HUDEP-2 (cell line): ENCODE data around the gene HPDL.
"Not testable (repeated sequence)": the region's sequence is repeated elsewhere in the genome, so short reads cannot be mapped to it uniquely, and the experiment has no call there.

ENCODE experiments used
- DNase-seq, 76 experiments: peaks; one replicate each; lab custom pipeline; 2025; ENCODE audit not compliant: unreplicated experiment in 76 of 76; lab: John Stamatoyannopoulos, UW

Gene HPDL

GRCh38 chr1:45348609-45348965 is 21.9 kb downstream of the HPDL start:
- no peak for DNase-seq

GRCh38 chr1:45348966-45349677 is 22.4 kb downstream of the HPDL start:
- DNase-seq: peak in 21 of 76 experiments; percentile 6 to 45 (median 18)

- no peak for DNase-seq
These were observed 24.8 kb downstream of the HPDL start for GRCh38 chr1:45351508-45351907.

DNA sequence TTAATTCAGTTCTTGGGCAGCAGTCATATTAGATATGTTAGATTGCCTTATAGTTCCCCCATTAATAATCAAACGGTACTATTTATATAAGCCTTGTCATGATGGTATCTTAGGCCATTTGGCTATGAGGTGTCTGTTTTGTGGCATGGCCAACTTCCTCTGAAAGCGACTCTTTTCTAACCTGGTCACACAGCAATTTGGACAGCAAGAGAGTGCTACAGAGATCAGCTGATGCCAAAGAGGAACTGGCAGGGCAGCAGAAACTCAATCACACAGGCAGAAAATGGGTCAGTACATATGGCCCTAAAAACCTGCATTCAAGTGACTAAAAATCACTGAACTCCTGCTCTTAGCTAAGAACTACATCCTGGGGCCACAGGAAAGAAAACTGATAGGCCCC is 27.0 kb downstream of the HPDL start:
- DNase-seq: no peak

DNA sequence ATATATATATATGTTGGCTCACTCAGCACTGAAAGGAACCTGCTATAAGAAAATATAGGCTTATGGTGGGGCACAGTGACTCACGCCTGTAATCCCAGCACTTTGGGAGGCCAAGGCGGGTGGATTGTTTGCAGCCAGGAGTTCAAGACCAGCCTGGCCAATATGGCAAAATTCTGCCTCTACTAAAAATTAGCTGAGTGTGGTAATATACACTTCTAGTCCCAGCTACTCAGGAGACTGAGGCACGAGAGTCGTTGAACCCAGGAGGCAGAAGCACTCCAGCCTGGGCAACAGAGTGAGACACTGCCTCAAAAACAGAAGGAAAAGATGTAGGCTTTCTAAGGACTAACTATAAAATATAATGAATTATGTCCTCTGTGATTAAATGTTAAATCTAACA is 28.1 kb downstream of the HPDL start:
- no peak for DNase-seq

DNA sequence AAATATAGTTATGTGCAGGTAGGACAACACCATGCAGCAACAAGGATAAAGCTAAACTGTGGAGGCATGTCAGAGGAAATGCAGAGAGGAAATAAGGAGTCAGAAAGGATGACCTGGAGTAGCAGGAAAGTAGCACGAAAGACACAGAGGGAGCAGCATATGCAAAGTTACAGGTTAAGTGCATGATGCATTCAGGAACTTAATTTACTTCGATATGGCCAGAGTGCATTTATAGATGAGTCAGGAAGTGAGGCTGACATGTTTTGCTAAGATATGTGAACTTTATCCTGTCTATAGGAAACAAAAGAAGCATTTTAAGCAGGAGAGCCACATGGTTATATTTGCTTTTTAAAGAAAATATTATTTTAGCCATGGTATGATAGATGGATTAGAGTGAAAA is 29.0 kb downstream of the HPDL start:
- no peak for DNase-seq

DNA sequence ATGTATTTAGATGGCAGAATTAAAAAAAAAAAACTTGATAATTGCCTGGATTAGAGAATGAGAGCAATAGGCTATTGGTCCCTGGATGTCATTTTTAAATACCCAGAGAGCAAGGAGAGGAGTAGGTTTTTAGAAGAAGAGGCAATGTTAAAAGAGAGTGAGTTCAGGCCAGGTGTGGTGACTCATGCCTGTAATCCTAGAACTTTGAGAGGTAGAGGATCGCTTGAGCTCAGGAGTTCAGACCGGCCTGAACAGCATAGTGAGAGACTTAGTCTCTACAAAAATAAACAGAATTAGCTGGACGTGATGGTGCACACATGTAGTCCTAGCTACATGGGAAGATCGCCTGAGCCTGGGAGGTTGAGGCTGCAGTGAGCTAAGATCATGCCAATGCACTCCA is 29.5 kb downstream of the HPDL start:
- DNase-seq: no peak

DNA sequence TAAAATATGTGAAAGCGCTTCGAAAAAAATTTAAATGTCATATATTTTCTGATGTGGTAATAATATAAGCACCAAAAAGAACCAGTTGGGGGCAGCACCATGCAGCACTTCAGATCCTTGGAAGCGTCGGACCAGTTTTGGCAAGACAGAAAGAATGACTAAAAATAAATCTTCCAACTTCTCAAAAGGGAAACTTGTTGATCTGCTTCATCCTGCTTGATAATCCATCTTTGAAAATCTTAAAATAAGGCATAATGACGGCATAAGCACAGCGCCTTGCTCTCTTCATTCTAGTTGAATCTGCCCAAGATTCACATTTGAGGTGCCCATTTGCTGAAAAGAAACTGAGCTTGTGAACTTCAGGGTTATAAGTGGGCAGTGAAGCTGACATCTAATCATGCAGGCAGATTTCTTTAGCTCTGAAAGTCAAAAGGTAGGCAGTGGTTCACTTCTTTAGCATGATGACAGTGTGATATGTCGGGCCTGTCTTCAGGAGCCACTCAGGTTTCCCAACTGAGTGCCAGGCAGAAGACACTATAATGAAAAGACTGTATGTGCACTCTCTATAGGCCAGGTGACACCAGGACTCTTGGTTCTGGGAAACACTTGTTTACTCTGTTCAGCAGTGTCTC is 33.3 kb downstream of the HPDL start:
- peak in 44 of 76 experiments; percentile 2 to 57 (median 18) for DNase-seq

DNA sequence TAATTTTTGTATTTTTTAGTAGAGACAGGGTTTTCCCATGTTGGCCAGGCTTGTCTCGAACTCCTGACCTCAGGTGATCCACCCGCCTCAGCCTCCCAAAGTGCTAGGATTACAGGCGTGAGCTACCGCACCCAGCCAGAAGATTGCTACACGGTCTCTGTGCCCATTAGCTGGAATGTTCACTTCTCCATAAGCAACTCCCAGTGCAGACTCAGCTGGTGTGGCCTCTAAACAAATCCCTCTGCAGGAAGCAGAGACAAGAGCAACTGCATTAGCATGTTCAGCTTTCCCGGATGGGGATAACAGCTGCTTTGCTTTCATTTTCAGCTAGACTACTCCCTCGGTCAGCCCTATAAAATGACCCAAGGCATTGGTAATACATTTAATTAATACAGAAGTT is 34.3 kb downstream of the HPDL start:
- DNase-seq: not testable (repeated sequence)

DNA sequence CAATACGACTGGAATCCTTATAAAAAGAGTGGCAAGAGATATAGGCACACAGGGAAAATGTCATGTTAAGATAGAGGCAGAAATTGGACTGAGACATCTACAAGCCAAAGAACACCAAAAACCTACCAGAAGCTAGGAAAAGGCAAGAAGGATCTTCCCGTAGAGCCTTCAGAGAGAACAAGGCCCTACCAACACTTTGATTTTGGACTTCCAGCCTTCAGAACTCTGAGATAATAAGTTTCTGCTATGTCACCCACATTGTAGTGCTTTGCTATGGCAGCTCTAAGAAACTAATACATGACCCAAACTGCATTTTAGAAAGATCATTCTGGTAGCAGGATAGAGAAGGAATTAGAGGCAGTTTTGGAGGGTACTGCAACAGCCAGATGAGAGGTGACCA is 37.6 kb downstream of the HPDL start:
- DNase-seq: no peak

DNA sequence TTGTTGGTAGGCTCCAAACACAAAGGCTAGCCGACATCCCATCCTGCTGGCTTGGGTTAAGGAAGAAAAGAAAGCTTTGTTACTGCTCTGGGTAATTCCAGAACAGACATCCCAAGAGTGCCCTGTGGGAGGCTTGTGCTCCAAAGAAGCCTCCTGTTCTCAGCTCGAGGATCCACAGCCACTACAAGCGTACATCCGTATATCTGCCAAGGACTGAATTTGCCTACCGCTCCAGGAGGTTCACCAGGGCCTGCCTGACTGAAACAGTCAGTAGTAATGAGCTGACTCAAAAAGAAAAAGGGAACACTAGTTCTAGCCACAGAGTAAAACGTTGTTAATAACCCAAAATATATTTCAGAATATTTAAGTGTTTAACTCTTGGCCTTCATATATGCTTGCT is 38.4 kb downstream of the HPDL start:
- DNase-seq: no peak

GRCh38 chr1:45370575-45370974 is 43.9 kb downstream of the HPDL start:
- no peak for DNase-seq

- no peak for DNase-seq
These were observed 46.9 kb downstream of the HPDL start for GRCh38 chr1:45373573-45373972.

DNA sequence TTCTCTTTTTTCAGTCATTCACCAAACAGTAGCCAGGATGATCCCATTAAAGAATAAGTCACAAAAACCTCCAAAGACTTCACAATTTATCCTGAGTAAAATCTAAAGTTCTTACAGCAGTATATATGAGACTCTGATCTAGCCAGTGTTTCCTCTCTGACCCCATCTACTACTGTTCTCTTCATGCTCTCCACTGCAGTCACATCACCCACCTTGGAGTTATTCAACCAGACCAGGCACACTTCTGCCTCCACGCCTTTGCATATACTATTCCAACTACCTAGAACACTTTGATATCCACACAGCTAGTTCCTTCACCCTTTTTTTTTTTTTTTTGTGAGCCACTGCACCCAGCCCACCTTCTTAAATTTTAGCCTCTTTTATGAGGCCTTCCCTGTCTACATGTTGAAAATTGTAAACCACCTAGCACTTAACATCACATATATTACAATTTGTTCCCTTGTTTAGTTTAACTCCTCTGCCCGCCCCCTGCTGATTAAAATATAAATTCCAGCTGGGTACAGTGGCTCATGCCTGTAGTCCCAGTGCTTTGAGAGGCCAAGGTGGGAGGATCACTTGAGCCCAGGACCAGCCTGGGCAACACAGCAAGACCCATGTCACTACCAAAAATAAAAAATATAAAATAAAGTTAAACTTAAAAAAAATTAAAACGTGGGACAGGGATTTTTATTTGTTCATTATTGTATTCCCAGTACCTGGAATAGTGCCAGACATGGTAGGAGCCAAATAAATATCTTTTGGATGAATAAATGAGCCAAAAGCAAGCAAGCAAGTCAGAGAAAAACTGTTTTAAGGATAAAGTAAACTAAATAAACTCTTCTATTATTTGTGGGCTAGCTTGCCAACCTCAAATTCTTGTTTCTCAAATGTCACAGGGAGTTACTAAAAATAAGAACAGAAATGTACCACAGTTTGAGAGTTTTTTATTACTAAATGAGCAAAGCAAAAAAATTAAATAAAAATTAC is 48.7 kb downstream of the HPDL start:
- peak in 3 of 76 experiments; percentile 5 to 19 (median 12) for DNase-seq

DNA sequence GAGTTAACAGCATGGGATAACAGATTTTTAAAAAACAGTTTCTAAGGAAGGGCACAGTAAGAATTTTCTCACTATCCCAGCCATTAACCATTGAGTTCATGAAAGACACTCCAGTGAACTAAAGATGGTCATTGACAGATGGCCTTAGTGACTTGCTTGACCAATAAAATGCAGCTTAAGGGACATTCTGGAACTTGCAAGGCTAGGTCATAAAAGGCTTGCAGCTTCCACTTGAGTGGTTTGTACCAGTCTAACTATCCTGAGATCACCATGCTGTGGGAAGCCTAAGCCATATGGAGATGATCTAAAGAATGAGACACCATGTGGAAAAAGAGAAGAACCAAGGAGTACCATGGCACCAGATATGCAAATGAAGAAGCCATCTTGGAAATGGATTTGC is 51.5 kb downstream of the HPDL start:
- no peak for DNase-seq
